Left lung (tissue), 14 donors: ENCODE measurements around the gene FKBP2. TPM values are rescaled to one million over a fixed set of nuclear protein-coding genes. Genes with fewer than 3 reads are reported as not detected.

Experiments used
- ATAC-seq: fragments of 200-7000 bp; cut with Tn5 transposase; one replicate; pipeline ENCODE4 v1.9.1; 2020; ENCODE audit warnings: moderate library complexity
- DNase-seq, 4 donors: peaks; one replicate each; pipeline ENCODE4 v3.0.0-alpha.2; 2013 to 2020
- H3K27ac ChIP-seq, 2 donors: fragments of 200-600 bp; sonication (generic) in 1 of 2; one replicate each; pipeline versions ENCODE4 v1.5.0 to v1.8.0; 2020 to 2021
- H3K27me3 ChIP-seq, 2 donors: fragments of 200-600 bp; sonication (generic) in 1 of 2; one replicate each; pipeline versions ENCODE4 v1.5.0 to v1.8.0; 2020 to 2021
- H3K36me3 ChIP-seq, 2 donors: fragments of 200-600 bp; sonication (generic) in 1 of 2; one replicate each; pipeline versions ENCODE4 v1.5.0 to v1.8.0; 2020 to 2021
- H3K4me1 ChIP-seq, 2 donors: fragments of 200-600 bp; one replicate each; pipeline ENCODE4 v1.8.0; 2021
- H3K4me3 ChIP-seq, 2 donors: fragments of 200-600 bp; sonication (generic) in 1 of 2; one replicate each; pipeline versions ENCODE4 v1.5.0 to v1.8.0; 2020 to 2021; ENCODE audit warnings: mild to moderate bottlenecking in 1 of 2
- H3K9me3 ChIP-seq, 2 donors: fragments of 200-600 bp; sonication (generic) in 1 of 2; one replicate each; pipeline versions ENCODE4 v1.5.0 to v1.8.0; 2020 to 2021
- intact Hi-C, 2 donors: fragments of 100-400 bp; cut with DNase I; formaldehyde crosslinking; loops; one replicate each; pipeline versions ENCODE4 v1.11.2 to v1.14.2; 2022
- long read RNA-seq, 12 donors: library from polyadenylated mRNA in 2 of 12; unstranded in 2 of 12; transcript quantifications; one replicate each; pipeline ENCODE4 v2.0.0 and lab custom pipeline, GENCODE V29; 2019 to 2026
- polyA plus RNA-seq, 6 donors: library from polyadenylated mRNA; unstranded; fragments of 120-200 nt; gene quantifications; one replicate each; pipeline ENCODE4 v1.2.1, GENCODE V29; 2013; ENCODE audit not compliant: insufficient read length in 6 of 6
- total RNA-seq, 2 donors: library from RNA; stranded (reverse); fragmentation: NEBNext Ultra II Directional; extraction: Animal tissue kit (Norgen Biotek cat#: 25700); gene quantifications; one replicate each; pipeline ENCODE4 v1.2.1, GENCODE V29; 2021
- TF ChIP-seq, protein P1 (sequence below), 2 donors: fragments of 200-600 bp; sonication (generic) in 1 of 2; IDR thresholded peaks; one replicate each; pipeline versions ENCODE4 v1.5.0 to v1.8.0; 2021; ENCODE audit warnings: antibody characterized with exemption in 2 of 2
- donor health status: DM: no; HTN: yes; CAD: no.
- donor health status: DM: no; HTN: no; CAD: no.

The FKBP2 gene
- total RNA-seq = 10 to 100 TPM; 61.9 to 66.1 TPM
- 10 to 100 TPM; 59.5 to 81.4 (median 70.7) TPM for polyA plus RNA-seq
- long read RNA-seq, donor 1, transcript FKBP2-201 (6 exons, 657 nt) = major isoform, 59 of 123 reads
- long read RNA-seq, donor 1, transcript FKBP2-202 (6 exons, 1,002 nt) = minor isoform, 24 of 123 reads
- long read RNA-seq, donor 1, partial matches to known transcripts = 36 of 123 reads
- long read RNA-seq, donor 1, other reads (novel, unspliced or antisense) = 0 of 123 reads
- long read RNA-seq, donor 2, transcript FKBP2-201 (6 exons, 657 nt) = major isoform, 41 of 89 reads
- long read RNA-seq, donor 2, transcript FKBP2-202 (6 exons, 1,002 nt) = minor isoform, 20 of 89 reads
- long read RNA-seq, donor 2, partial matches to known transcripts = 24 of 89 reads
- long read RNA-seq, donor 2, other reads (novel, unspliced or antisense) = 0 of 89 reads
- long read RNA-seq, donor 3, transcript FKBP2-201 (6 exons, 657 nt) = major isoform, 37 of 61 reads
- long read RNA-seq, donor 3, transcript FKBP2-202 (6 exons, 1,002 nt) = minor isoform, 6 of 61 reads
- long read RNA-seq, donor 3, partial matches to known transcripts = 14 of 61 reads
- long read RNA-seq, donor 3, other reads (novel, unspliced or antisense) = 0 of 61 reads
- long read RNA-seq, donor 4, transcript FKBP2-201 (6 exons, 657 nt) = major isoform, 174 of 236 reads
- long read RNA-seq, donor 4, partial matches to known transcripts = 32 of 236 reads
- long read RNA-seq, donor 4, other reads (novel, unspliced or antisense) = 23 of 236 reads
- long read RNA-seq, donor 5, transcript FKBP2-201 (6 exons, 657 nt) = major isoform, 40 of 74 reads
- long read RNA-seq, donor 5, transcript FKBP2-202 (6 exons, 1,002 nt) = minor isoform, 10 of 74 reads
- long read RNA-seq, donor 5, partial matches to known transcripts = 21 of 74 reads
- long read RNA-seq, donor 5, other reads (novel, unspliced or antisense) = 0 of 74 reads
- long read RNA-seq, donor 6, transcript FKBP2-202 (6 exons, 1,002 nt) = minor isoform, 9 of 76 reads
- long read RNA-seq, donor 6, transcript FKBP2-201 (6 exons, 657 nt) = major isoform, 43 of 76 reads
- long read RNA-seq, donor 6, partial matches to known transcripts = 24 of 76 reads
- long read RNA-seq, donor 6, other reads (novel, unspliced or antisense) = 0 of 76 reads
- long read RNA-seq, donor 7, transcript FKBP2-202 (6 exons, 1,002 nt) = minor isoform, 10 of 39 reads
- long read RNA-seq, donor 7, transcript FKBP2-201 (6 exons, 657 nt) = major isoform, 19 of 39 reads
- long read RNA-seq, donor 7, partial matches to known transcripts = 9 of 39 reads
- long read RNA-seq, donor 7, other reads (novel, unspliced or antisense) = 0 of 39 reads
- long read RNA-seq, donor 8, transcript FKBP2-201 (6 exons, 657 nt) = major isoform, 43 of 73 reads
- long read RNA-seq, donor 8, transcript FKBP2-202 (6 exons, 1,002 nt) = minor isoform, 11 of 73 reads
- long read RNA-seq, donor 8, partial matches to known transcripts = 17 of 73 reads
- long read RNA-seq, donor 8, other reads (novel, unspliced or antisense) = 0 of 73 reads
- long read RNA-seq, donor 9 = 0 reads
- long read RNA-seq, donor 10, transcript FKBP2-201 (6 exons, 657 nt) = major isoform, 138 of 170 reads
- long read RNA-seq, donor 10, partial matches to known transcripts = 16 of 170 reads
- long read RNA-seq, donor 10, other reads (novel, unspliced or antisense) = 11 of 170 reads
- long read RNA-seq, donor 11, transcript FKBP2-203 (6 exons, 613 nt) = minor isoform, 10 of 160 reads
- long read RNA-seq, donor 11, transcript FKBP2-201 (6 exons, 657 nt) = major isoform, 68 of 160 reads
- long read RNA-seq, donor 11, transcript FKBP2-202 (6 exons, 1,002 nt) = minor isoform, 19 of 160 reads
- long read RNA-seq, donor 11, partial matches to known transcripts = 50 of 160 reads
- long read RNA-seq, donor 11, other reads (novel, unspliced or antisense) = 13 of 160 reads
- long read RNA-seq, donor 12, transcript FKBP2-202 (6 exons, 1,002 nt) = minor isoform, 19 of 73 reads
- long read RNA-seq, donor 12, transcript FKBP2-201 (6 exons, 657 nt) = major isoform, 32 of 73 reads
- long read RNA-seq, donor 12, partial matches to known transcripts = 17 of 73 reads
- long read RNA-seq, donor 12, other reads (novel, unspliced or antisense) = 0 of 73 reads

GRCh38 chr11:64240435-64241240, at the start of gene FKBP2:
Gene FKBP2 (plus strand): TSS chr11:64241095. CDS start chr11:64242388, 1,293 bp downstream.
- DNase-seq = peak; percentile 97 to 99 (median 98)
- intact Hi-C loops = no loop called here
- Histone ChIP-seq H3K4me1 (peaks cover 20 to 85% of the 10 kb centered on the region in 2 donors), H3K27ac (peak within 1 kb of the TSS; percentile 98 to 100), H3K4me3 (peak within 1 kb of the TSS; percentile 79 to 82), H3K36me3 (peaks cover 0 to 34% of the 10 kb centered on the region in 2 donors), H3K9me3 (no peaks in the 10 kb centered on the region), H3K27me3 (no peaks in the 10 kb centered on the region)
- TF ChIP-seq, protein P1, sequence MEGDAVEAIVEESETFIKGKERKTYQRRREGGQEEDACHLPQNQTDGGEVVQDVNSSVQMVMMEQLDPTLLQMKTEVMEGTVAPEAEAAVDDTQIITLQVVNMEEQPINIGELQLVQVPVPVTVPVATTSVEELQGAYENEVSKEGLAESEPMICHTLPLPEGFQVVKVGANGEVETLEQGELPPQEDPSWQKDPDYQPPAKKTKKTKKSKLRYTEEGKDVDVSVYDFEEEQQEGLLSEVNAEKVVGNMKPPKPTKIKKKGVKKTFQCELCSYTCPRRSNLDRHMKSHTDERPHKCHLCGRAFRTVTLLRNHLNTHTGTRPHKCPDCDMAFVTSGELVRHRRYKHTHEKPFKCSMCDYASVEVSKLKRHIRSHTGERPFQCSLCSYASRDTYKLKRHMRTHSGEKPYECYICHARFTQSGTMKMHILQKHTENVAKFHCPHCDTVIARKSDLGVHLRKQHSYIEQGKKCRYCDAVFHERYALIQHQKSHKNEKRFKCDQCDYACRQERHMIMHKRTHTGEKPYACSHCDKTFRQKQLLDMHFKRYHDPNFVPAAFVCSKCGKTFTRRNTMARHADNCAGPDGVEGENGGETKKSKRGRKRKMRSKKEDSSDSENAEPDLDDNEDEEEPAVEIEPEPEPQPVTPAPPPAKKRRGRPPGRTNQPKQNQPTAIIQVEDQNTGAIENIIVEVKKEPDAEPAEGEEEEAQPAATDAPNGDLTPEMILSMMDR (IDR thresholded peaks at IDR 0.05) = no peak
- ATAC-seq = peak; percentile 73

DNA sequence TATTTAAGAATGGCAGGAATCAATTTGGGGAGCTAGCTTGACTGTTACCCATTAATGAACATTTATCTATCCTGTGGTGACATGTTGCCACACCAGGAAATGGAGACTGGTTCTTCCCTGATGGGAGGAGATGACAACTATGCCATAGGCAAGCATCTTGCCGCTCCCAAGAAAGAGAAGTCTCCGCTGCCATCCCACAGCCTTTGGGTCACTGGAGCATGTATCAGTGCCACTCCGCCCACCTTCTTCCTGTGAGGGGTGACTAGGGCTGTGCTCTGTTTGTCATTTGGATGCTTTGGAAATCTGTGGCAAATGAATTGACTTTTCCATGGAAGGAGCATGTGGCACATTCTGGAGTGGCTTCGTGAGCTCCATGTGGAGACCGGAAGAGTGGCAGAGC, 48.5 kb upstream of the FKBP2 start:
- Histone ChIP-seq H3K9me3 (no peaks in the 10 kb centered on the region), H3K27me3 (no peaks in the 10 kb centered on the region), H3K4me1 (peaks cover 0 to 13% of the 10 kb centered on the region in 2 donors), H3K36me3 (peaks cover 0 to 56% of the 10 kb centered on the region in 2 donors), H3K27ac (no peak overlapping the region), H3K4me3 (no peak overlapping the region)
- ATAC-seq (peak; percentile 21), DNase-seq (peak in 1 of 4 donors; percentile 17)
- intact Hi-C loops = no loop called here
- TF ChIP-seq, protein P1 (IDR thresholded peaks at IDR 0.05) = no peak

- intact Hi-C loops = no loop called here
- Histone ChIP-seq H3K4me1 (peaks cover 0 to 8% of the 10 kb centered on the region in 2 donors), H3K27me3 (no peaks in the 10 kb centered on the region), H3K4me3 (no peak overlapping the region), H3K36me3 (peaks cover 0 to 93% of the 10 kb centered on the region in 2 donors), H3K9me3 (no peaks in the 10 kb centered on the region), H3K27ac (no peak overlapping the region)
- DNase-seq (peak in 1 of 4 donors; percentile 4), ATAC-seq (no peak)
- TF ChIP-seq, protein P1 (IDR thresholded peaks at IDR 0.05) = no peak
Measured at GRCh38 chr11:64196626-64197025, 44.3 kb upstream of the FKBP2 start.
